Prostate gland (tissue), 2 donors: ENCODE data around the gene CCDC192. TPM values are rescaled to one million over a fixed set of nuclear protein-coding genes. Genes with fewer than 3 reads are reported as not detected.

ENCODE experiments used
- DNase-seq: peaks from one replicate; pipeline ENCODE4 v3.0.0-alpha.2; 2019; ENCODE audit warnings: low spot score
- H3K27ac ChIP-seq, 2 donors: fragments of 200-600 bp; sonication (generic); 2 replicates each; pipeline ENCODE4 v1.5.1; 2017 to 2019
- H3K27me3 ChIP-seq: fragments of 200-600 bp; sonication (generic); replicated peaks from 2 replicates; pipeline ENCODE4 v1.5.1; 2019; ENCODE audit not compliant: insufficient read depth
- H3K36me3 ChIP-seq, 2 donors: fragments of 200-600 bp; sonication (generic); 1 replicate in 1 of 2; 2 replicates in 1 of 2; pipeline versions ENCODE4 v1.5.1 to v1.8.1; 2017 to 2019
- H3K4me1 ChIP-seq: fragments of 200-600 bp; sonication (generic); replicated peaks from 2 replicates; pipeline ENCODE4 v1.5.1; 2019
- H3K4me3 ChIP-seq, 2 donors: fragments of 200-600 bp; sonication (generic); 2 replicates each; pipeline ENCODE4 v1.5.1; 2017 to 2019
- H3K9me3 ChIP-seq: fragments of 200-600 bp; sonication (generic); 2 replicates; pipeline ENCODE4 v1.5.1; 2017
- POLR2A ChIP-seq: fragments of 450-650 bp; IDR thresholded peaks from one replicate; pipeline ENCODE4 v1.6.1; 2016; ENCODE audit warnings: antibody characterized with exemption, mild to moderate bottlenecking
- POLR2AphosphoS5 ChIP-seq: sonication (generic); formaldehyde crosslinking; IDR thresholded peaks from one replicate; pipeline ENCODE4 v1.6.1; 2017; ENCODE audit warnings: antibody characterized with exemption
- WGBS: methylation state at CpG from one replicate; pipeline ENCODE4 v1.1.5; 2018; 5-methylcytosine and 5-hydroxymethylcytosine counted together
- intact Hi-C: fragments of 100-400 bp; cut with DNase I; formaldehyde crosslinking; loops from one replicate; pipeline ENCODE4 v1.14.2; 2022
- total RNA-seq, 2 donors: library from RNA; depleted of rRNA; stranded (reverse); fragments of >200 nt; gene quantifications; one replicate each; pipeline ENCODE4 v1.1.0, GENCODE V29; 2016
- TF ChIP-seq, protein P1 (sequence below), 4 experiments: fragments of 200-600 bp in 2 of 4; fragments of 450-650 bp in 2 of 4; sonication (generic) in 2 of 4; IDR thresholded peaks; 1 replicate in 3 of 4; 2 replicates in 1 of 4; pipeline ENCODE4 v1.5.1; 2016 to 2019; ENCODE audit warnings: antibody characterized with exemption in 4 of 4, mild to moderate bottlenecking in 2 of 4, moderate library complexity in 2 of 4

CCDC192 gene
- total RNA-seq, 2 donors from 2014 or later, result not detected

GRCh38 chr5:127942246-127943060, 239.3 kb downstream of the CCDC192 start:
- TF ChIP-seq, protein P1, sequence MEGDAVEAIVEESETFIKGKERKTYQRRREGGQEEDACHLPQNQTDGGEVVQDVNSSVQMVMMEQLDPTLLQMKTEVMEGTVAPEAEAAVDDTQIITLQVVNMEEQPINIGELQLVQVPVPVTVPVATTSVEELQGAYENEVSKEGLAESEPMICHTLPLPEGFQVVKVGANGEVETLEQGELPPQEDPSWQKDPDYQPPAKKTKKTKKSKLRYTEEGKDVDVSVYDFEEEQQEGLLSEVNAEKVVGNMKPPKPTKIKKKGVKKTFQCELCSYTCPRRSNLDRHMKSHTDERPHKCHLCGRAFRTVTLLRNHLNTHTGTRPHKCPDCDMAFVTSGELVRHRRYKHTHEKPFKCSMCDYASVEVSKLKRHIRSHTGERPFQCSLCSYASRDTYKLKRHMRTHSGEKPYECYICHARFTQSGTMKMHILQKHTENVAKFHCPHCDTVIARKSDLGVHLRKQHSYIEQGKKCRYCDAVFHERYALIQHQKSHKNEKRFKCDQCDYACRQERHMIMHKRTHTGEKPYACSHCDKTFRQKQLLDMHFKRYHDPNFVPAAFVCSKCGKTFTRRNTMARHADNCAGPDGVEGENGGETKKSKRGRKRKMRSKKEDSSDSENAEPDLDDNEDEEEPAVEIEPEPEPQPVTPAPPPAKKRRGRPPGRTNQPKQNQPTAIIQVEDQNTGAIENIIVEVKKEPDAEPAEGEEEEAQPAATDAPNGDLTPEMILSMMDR (IDR thresholded peaks at IDR 0.05), result no peak
- TF ChIP-seq POLR2AphosphoS5 (no peak), POLR2A (no peak)
- H3K36me3 ChIP-seq, result no peaks in the 10 kb centered on the region
- WGBS, result 48% methylated on average over 3 of the region's 3 CpGs
- DNase-seq, result no peak
- intact Hi-C loops, result no loop called here
- no peaks in the 10 kb centered on the region for H3K27me3 ChIP-seq
- H3K4me3 ChIP-seq, result no peak overlapping the region
- H3K4me1 ChIP-seq, result no peaks in the 10 kb centered on the region
- no peaks in the 10 kb centered on the region for H3K9me3 ChIP-seq
- H3K27ac ChIP-seq, result peak overlapping the region in 1 of 2 donors; percentile 45

DNA sequence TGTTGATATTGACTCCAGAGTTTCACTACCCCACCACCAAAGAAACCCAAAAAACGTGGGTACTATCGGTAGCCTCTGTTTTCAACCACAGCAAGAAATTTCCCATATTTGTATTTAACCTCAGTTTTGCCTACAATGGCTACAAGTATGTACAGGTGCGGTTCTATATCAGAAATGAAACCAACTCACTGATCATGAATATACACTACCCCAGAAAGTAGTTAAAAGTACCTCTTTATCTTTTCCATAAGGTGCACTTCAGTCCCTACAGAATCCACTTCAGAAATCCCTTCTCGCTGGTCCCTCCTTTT, 239.8 kb downstream of the CCDC192 start:
- WGBS, result 94% methylated on average over 4 of the region's 4 CpGs
- H3K27me3 ChIP-seq, result no peaks in the 10 kb centered on the region
- H3K36me3 ChIP-seq, result no peaks in the 10 kb centered on the region
- H3K27ac ChIP-seq, result no peak overlapping the region
- no peak overlapping the region for H3K4me3 ChIP-seq
- DNase-seq, result no peak
- H3K9me3 ChIP-seq, result no peaks in the 10 kb centered on the region
- H3K4me1 ChIP-seq, result no peaks in the 10 kb centered on the region
- intact Hi-C loops, result no loop called here
- TF ChIP-seq, protein P1 (IDR thresholded peaks at IDR 0.05), result no peak
- TF ChIP-seq POLR2AphosphoS5 (no peak), POLR2A (no peak)

GRCh38 chr5:127944125-127944524, 240.9 kb downstream of the CCDC192 start:
- TF ChIP-seq POLR2A, result no peak
- intact Hi-C loops, result no loop called here
- Histone ChIP-seq H3K27ac (no peak overlapping the region), H3K9me3 (no peaks in the 10 kb centered on the region), H3K36me3 (no peaks in the 10 kb centered on the region), H3K4me1 (no peaks in the 10 kb centered on the region), H3K4me3 (no peak overlapping the region), H3K27me3 (no peaks in the 10 kb centered on the region)
- WGBS, result 79% methylated on average over 5 of the region's 5 CpGs
- no peak for DNase-seq

DNA sequence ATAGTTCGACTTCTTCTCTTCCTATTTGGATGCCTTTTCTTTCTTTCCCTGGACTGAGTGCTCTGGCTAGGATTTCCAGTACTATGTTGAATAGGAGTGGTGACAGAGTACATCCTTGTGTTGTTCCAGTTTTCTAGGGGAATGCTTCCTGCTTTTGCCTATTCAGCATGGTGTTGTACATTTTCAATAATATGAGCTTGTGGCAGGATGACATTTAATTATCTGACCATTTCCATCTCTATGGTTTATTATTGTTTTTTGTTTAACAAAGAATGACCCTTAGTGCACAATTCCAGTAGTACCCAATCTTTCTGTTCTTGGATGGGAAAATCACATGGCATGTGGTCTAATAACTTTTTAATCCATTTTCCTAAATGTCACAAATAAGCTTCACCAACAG, 244.8 kb downstream of the CCDC192 start:
- DNase-seq, result no peak
- Histone ChIP-seq H3K27me3 (no peaks in the 10 kb centered on the region), H3K4me1 (no peaks in the 10 kb centered on the region), H3K4me3 (no peak overlapping the region), H3K36me3 (no peaks in the 10 kb centered on the region), H3K27ac (no peak overlapping the region), H3K9me3 (no peaks in the 10 kb centered on the region)
- TF ChIP-seq POLR2A (no peak), POLR2AphosphoS5 (no peak)
- TF ChIP-seq, protein P1 (IDR thresholded peaks at IDR 0.05), result no peak
- intact Hi-C loops, result no loop called here
- WGBS, result 93% methylated on average over 1 of the region's 1 CpG

- H3K27me3 ChIP-seq, result no peaks in the 10 kb centered on the region
- H3K36me3 ChIP-seq, result no peaks in the 10 kb centered on the region
- intact Hi-C loops, result loop anchor here (10.0 kb wide), 1 partner anchor 134 kb away; the partner anchor contains the start of gene SLC12A2
These were observed 247.7 kb downstream of the CCDC192 start for GRCh38 chr5:127950707-127951391.

More at GRCh38 chr5:127950707-127951391, 247.7 kb downstream of the CCDC192 start:
- 32% methylated on average over 6 of the region's 6 CpGs for WGBS
- no peak overlapping the region for H3K27ac ChIP-seq
- H3K4me1 ChIP-seq, result no peaks in the 10 kb centered on the region
- peak; percentile 38 for DNase-seq
- peak; percentile 84 for TF ChIP-seq POLR2AphosphoS5
- TF ChIP-seq, protein P1 (IDR thresholded peaks at IDR 0.05), result no peak
- no peak for TF ChIP-seq POLR2A
- no peaks in the 10 kb centered on the region for H3K9me3 ChIP-seq
- H3K4me3 ChIP-seq, result no peak overlapping the region
